Measurements from ENCODE around the gene KIT. TPM values are rescaled to one million over a fixed set of nuclear protein-coding genes. Genes with fewer than 3 reads are reported as not detected.
"Not testable (repeated sequence)": the region's sequence is repeated elsewhere in the genome, so short reads cannot be mapped to it uniquely, and the experiment has no call there.

KIT gene
- total RNA-seq, 1 experiment from 2014 or later = not detected

DNA sequence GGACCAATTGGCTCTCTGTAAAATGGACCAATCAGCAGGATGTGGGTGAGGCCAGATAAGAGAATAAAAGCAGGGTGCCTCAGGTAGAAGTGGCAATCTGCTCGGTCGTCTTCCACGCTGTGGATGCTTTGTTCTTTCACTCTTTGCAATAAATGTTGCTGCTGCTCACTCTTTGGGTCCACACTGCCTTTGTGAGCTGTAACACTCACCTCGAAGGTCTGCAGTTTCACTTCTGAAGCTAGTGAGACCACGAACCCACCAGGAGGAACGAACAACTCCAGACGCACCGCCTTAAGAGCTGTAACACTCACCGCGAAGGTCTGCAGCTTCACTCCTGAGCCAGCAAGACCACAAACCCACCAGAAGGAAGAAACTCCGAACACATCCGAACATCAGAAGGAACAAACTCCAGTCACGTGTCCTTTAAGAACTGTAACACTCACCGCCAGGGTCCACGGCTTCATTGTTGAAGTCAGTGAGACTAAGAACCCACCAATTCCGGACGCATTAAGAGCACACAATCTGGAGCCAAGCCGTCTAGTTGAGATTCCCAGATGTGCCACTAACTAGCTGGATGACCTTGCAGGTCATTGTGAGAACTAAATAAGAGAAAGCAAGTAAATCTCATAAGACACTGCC lies 24.5 kb upstream of the KIT start:
- BruUV-seq (replicated peaks); H3K4me3 ChIP-seq (replicated peaks in 1 of 2; ENCODE audit: low read depth in 1 of 2, low read length in 2 of 2); H3K27ac ChIP-seq (ENCODE audit: low read depth, low read length); H3K36me3 ChIP-seq (ENCODE audit: control insufficient read depth in 1 of 2, insufficient read depth in 2 of 2, low read length in 2 of 2); CTCF ChIA-PET; H3K79me2 ChIP-seq (ENCODE audit: insufficient read depth, low read length); H3K9me3 ChIP-seq (ENCODE audit: control insufficient read depth in 1 of 2, insufficient read depth in 1 of 2, low read depth in 1 of 2, low read length in 2 of 2); H3K4me1 ChIP-seq (ENCODE audit: control insufficient read depth in 1 of 2, insufficient read depth in 2 of 2, low read length in 2 of 2); DNase-seq (ENCODE audit: low read depth, low spot score); intact Hi-C loops (cut with micrococcal nuclease); RAD21 ChIA-PET (ENCODE audit: low non-redundant PET in 1 of 2, low total read pairs in 2 of 2, uncharacterized antibody in 2 of 2, unreplicated experiment in 2 of 2); H3K9ac ChIP-seq (ENCODE audit: low read length); H3K4me2 ChIP-seq (ENCODE audit: low read length); POLR2A ChIA-PET; H4K20me1 ChIP-seq (ENCODE audit: insufficient read depth); H3K9me2 ChIP-seq (ENCODE audit: insufficient read depth); ATAC-seq; H2AFZ ChIP-seq (ENCODE audit: low read depth, low read length, poor library complexity, severe bottlenecking): not testable (repeated sequence)
- peaks cover 15% of the 10 kb centered on the region; the same call in 1 of the 2 replicates for H3K27me3 ChIP-seq (ENCODE audit: insufficient read depth, low read length)

DNA sequence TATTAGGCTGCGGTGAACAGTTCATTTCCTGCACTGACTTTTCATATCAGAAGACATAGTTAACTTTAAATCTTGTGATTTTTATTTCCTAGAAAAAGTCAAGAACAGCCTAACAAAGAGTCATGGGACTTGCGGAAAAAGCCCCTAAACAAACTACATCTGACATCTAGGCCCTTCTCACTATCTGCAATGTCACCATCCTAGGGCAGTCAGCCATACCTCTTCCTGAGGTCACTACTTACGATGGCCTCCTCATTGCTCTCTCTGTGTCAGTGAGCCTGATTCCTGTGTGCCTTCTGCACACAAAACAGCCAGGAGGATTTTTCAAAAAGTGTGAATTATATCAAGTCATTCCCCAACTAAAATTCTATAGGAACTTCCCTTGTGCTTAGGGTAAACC lies 22.4 kb upstream of the KIT start:
- TF ChIP-seq SIN3A (IDR thresholded peaks at IDR 0.05; ENCODE audit: low read depth) = no peak
- TF ChIP-seq, protein P1, sequence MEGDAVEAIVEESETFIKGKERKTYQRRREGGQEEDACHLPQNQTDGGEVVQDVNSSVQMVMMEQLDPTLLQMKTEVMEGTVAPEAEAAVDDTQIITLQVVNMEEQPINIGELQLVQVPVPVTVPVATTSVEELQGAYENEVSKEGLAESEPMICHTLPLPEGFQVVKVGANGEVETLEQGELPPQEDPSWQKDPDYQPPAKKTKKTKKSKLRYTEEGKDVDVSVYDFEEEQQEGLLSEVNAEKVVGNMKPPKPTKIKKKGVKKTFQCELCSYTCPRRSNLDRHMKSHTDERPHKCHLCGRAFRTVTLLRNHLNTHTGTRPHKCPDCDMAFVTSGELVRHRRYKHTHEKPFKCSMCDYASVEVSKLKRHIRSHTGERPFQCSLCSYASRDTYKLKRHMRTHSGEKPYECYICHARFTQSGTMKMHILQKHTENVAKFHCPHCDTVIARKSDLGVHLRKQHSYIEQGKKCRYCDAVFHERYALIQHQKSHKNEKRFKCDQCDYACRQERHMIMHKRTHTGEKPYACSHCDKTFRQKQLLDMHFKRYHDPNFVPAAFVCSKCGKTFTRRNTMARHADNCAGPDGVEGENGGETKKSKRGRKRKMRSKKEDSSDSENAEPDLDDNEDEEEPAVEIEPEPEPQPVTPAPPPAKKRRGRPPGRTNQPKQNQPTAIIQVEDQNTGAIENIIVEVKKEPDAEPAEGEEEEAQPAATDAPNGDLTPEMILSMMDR (IDR thresholded peaks at IDR 0.05 in 2 of 3, conservative IDR thresholded peaks at IDR 0.05 in 1 of 3; ENCODE audit: borderline replicate concordance in 1 of 3, insufficient read depth in 1 of 3, low read depth in 2 of 3, low read length in 2 of 3) = no peak
- no peak for TF ChIP-seq POLR2A (IDR thresholded peaks at IDR 0.05; ENCODE audit: borderline replicate concordance, extremely low read depth, insufficient read depth, insufficient read length)
- TF ChIP-seq EZH2phosphoT487 (IDR thresholded peaks at IDR 0.05; ENCODE audit: borderline replicate concordance) = no peak
- TF ChIP-seq TCF7L2 (IDR thresholded peaks at IDR 0.05; ENCODE audit: borderline replicate concordance, extremely low read depth, insufficient read depth, insufficient read length) = no peak
- no peak for TF ChIP-seq MAX (IDR thresholded peaks at IDR 0.05)
- no peak for TF ChIP-seq ELF1 (IDR thresholded peaks at IDR 0.05; ENCODE audit: borderline replicate concordance, low read depth)
- no peak for TF ChIP-seq RAD21 (IDR thresholded peaks at IDR 0.05; ENCODE audit: low read depth)
- TF ChIP-seq CBX3 (IDR thresholded peaks at IDR 0.05; ENCODE audit: low read depth) = no peak
- TF ChIP-seq, protein P2, sequence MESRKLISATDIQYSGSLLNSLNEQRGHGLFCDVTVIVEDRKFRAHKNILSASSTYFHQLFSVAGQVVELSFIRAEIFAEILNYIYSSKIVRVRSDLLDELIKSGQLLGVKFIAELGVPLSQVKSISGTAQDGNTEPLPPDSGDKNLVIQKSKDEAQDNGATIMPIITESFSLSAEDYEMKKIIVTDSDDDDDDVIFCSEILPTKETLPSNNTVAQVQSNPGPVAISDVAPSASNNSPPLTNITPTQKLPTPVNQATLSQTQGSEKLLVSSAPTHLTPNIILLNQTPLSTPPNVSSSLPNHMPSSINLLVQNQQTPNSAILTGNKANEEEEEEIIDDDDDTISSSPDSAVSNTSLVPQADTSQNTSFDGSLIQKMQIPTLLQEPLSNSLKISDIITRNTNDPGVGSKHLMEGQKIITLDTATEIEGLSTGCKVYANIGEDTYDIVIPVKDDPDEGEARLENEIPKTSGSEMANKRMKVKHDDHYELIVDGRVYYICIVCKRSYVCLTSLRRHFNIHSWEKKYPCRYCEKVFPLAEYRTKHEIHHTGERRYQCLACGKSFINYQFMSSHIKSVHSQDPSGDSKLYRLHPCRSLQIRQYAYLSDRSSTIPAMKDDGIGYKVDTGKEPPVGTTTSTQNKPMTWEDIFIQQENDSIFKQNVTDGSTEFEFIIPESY (IDR thresholded peaks at IDR 0.05; ENCODE audit: extremely low read depth, insufficient replicate concordance, low read length) = no peak
- no peak for TF ChIP-seq ATF3 (IDR thresholded peaks at IDR 0.05)
- no peak for TF ChIP-seq JUND (IDR thresholded peaks at IDR 0.05)
- no peak for TF ChIP-seq CEBPB (IDR thresholded peaks at IDR 0.05; ENCODE audit: low read depth)
- no peak for TF ChIP-seq FOSL1 (IDR thresholded peaks at IDR 0.05; ENCODE audit: low read depth)
- TF ChIP-seq SP1 (IDR thresholded peaks at IDR 0.05; ENCODE audit: low read depth) = no peak
- no peaks in the 10 kb centered on the region for H3K4me1 ChIP-seq (ENCODE audit: control insufficient read depth in 1 of 2, insufficient read depth in 2 of 2, low read length in 2 of 2)
- H3K9me2 ChIP-seq (ENCODE audit: insufficient read depth) = no peaks in the 10 kb centered on the region
- ATAC-seq (no peak), DNase-seq (ENCODE audit: low read depth, low spot score) (no peak)
- H3K4me2 ChIP-seq (ENCODE audit: low read length) = no peak overlapping the region
- CTCF ChIA-PET = no interaction called here
- no TSS peak for BruUV-seq (replicated peaks)
- no peak overlapping the region for H3K9ac ChIP-seq (ENCODE audit: low read length)
- no peaks in the 10 kb centered on the region for H3K9me3 ChIP-seq (ENCODE audit: control insufficient read depth in 1 of 2, insufficient read depth in 1 of 2, low read depth in 1 of 2, low read length in 2 of 2)
- intact Hi-C loops (cut with micrococcal nuclease) = no loop called here
- no peaks in the 10 kb centered on the region for H3K36me3 ChIP-seq (ENCODE audit: control insufficient read depth in 1 of 2, insufficient read depth in 2 of 2, low read length in 2 of 2)
- POLR2A ChIA-PET = no interaction called here
- no peaks in the 10 kb centered on the region for H3K79me2 ChIP-seq (ENCODE audit: insufficient read depth, low read length)
- H4K20me1 ChIP-seq (ENCODE audit: insufficient read depth) = no peaks in the 10 kb centered on the region
- peaks cover 7% of the 10 kb centered on the region; the same call in 1 of the 2 replicates for H3K27me3 ChIP-seq (ENCODE audit: insufficient read depth, low read length)
- no peak overlapping the region for H3K27ac ChIP-seq (ENCODE audit: low read depth, low read length)
- no peak overlapping the region for H2AFZ ChIP-seq (ENCODE audit: low read depth, low read length, poor library complexity, severe bottlenecking)
- RAD21 ChIA-PET (ENCODE audit: low non-redundant PET in 1 of 2, low total read pairs in 2 of 2, uncharacterized antibody in 2 of 2, unreplicated experiment in 2 of 2) = no interaction called here
- H3K4me3 ChIP-seq (replicated peaks in 1 of 2; ENCODE audit: low read depth in 1 of 2, low read length in 2 of 2) = no peak overlapping the region

Data from HCT116 (cell line).